ENCODE measurements around the gene CC2D2B. TPM values are rescaled to one million over a fixed set of nuclear protein-coding genes. Genes with fewer than 3 reads are reported as not detected.
A peak's percentile ranks its signal among the peaks of the same experiment; 100 is the strongest.
"Not testable (repeated sequence)": the region's sequence is repeated elsewhere in the genome, so short reads cannot be mapped to it uniquely, and the experiment has no call there.

Gene CC2D2B
- total RNA-seq, 1 donor from 2014 or later: 0.30 TPM

- Mint-ChIP-seq H3K4me1 (ENCODE audit: low read depth) (no peaks in the 10 kb centered on the region), H3K4me3 (ENCODE audit: unreplicated experiment) (no peak overlapping the region), H3K27ac (ENCODE audit: unreplicated experiment) (no peak overlapping the region), H3K27me3 (ENCODE audit: low read depth) (no peaks in the 10 kb centered on the region), H3K9me3 (ENCODE audit: low read depth) (no peaks in the 10 kb centered on the region), H3K36me3 (ENCODE audit: low read depth) (peaks cover 20% of the 10 kb centered on the region)
- no peak for TF ChIP-seq CTCF (IDR thresholded peaks at IDR 0.05)
- no peak for DNase-seq (ENCODE audit: low spot score)
These were observed 34.1 kb upstream of the CC2D2B start for GRCh38 chr10:95873651-95874050.

- not testable (repeated sequence) for H3K9me3 Mint-ChIP-seq (ENCODE audit: low read depth); H3K4me1 Mint-ChIP-seq (ENCODE audit: low read depth); H3K4me3 Mint-ChIP-seq (ENCODE audit: unreplicated experiment); H3K27ac Mint-ChIP-seq (ENCODE audit: unreplicated experiment); H3K27me3 Mint-ChIP-seq (ENCODE audit: low read depth); DNase-seq (ENCODE audit: low spot score)
- peaks cover 20% of the 10 kb centered on the region for H3K36me3 Mint-ChIP-seq (ENCODE audit: low read depth)
These were observed 33.0 kb upstream of the CC2D2B start for GRCh38 chr10:95874783-95875182.

- Mint-ChIP-seq H3K27me3 (ENCODE audit: low read depth) (no peaks in the 10 kb centered on the region), H3K9me3 (ENCODE audit: low read depth) (no peaks in the 10 kb centered on the region), H3K4me3 (ENCODE audit: unreplicated experiment) (no peak overlapping the region), H3K4me1 (ENCODE audit: low read depth) (peaks cover 21% of the 10 kb centered on the region), H3K36me3 (ENCODE audit: low read depth) (peaks cover 18% of the 10 kb centered on the region), H3K27ac (ENCODE audit: unreplicated experiment) (no peak overlapping the region)
- no peak for DNase-seq (ENCODE audit: low spot score)
- no peak for TF ChIP-seq CTCF (IDR thresholded peaks at IDR 0.05)
These were observed 31.0 kb upstream of the CC2D2B start for GRCh38 chr10:95876756-95877155.

- H3K27ac Mint-ChIP-seq (ENCODE audit: unreplicated experiment): no peak overlapping the region
- no peaks in the 10 kb centered on the region for H3K9me3 Mint-ChIP-seq (ENCODE audit: low read depth)
- no peak overlapping the region for H3K4me3 Mint-ChIP-seq (ENCODE audit: unreplicated experiment)
- peaks cover 22% of the 10 kb centered on the region for H3K4me1 Mint-ChIP-seq (ENCODE audit: low read depth)
- no peak for DNase-seq (ENCODE audit: low spot score)
- H3K36me3 Mint-ChIP-seq (ENCODE audit: low read depth): peaks cover 14% of the 10 kb centered on the region
- no peak for TF ChIP-seq CTCF (IDR thresholded peaks at IDR 0.05)
- no peaks in the 10 kb centered on the region for H3K27me3 Mint-ChIP-seq (ENCODE audit: low read depth)
These were observed 29.9 kb upstream of the CC2D2B start for GRCh38 chr10:95877881-95878280.

- DNase-seq (ENCODE audit: low spot score): no peak
- peaks cover 2% of the 10 kb centered on the region for H3K36me3 Mint-ChIP-seq (ENCODE audit: low read depth)
- no peaks in the 10 kb centered on the region for H3K9me3 Mint-ChIP-seq (ENCODE audit: low read depth)
- peaks cover 22% of the 10 kb centered on the region for H3K4me1 Mint-ChIP-seq (ENCODE audit: low read depth)
- peak overlapping the region; percentile 64 for H3K27ac Mint-ChIP-seq (ENCODE audit: unreplicated experiment)
- H3K27me3 Mint-ChIP-seq (ENCODE audit: low read depth): no peaks in the 10 kb centered on the region
- TF ChIP-seq CTCF (IDR thresholded peaks at IDR 0.05): no peak
- H3K4me3 Mint-ChIP-seq (ENCODE audit: unreplicated experiment): no peak overlapping the region
These were observed 27.1 kb upstream of the CC2D2B start for GRCh38 chr10:95880704-95881103.

GRCh38 chr10:95881316-95881715 is 26.5 kb upstream of the CC2D2B start:
- Mint-ChIP-seq H3K4me3 (ENCODE audit: unreplicated experiment) (no peak overlapping the region), H3K36me3 (ENCODE audit: low read depth) (peaks cover 1% of the 10 kb centered on the region), H3K27me3 (ENCODE audit: low read depth) (no peaks in the 10 kb centered on the region), H3K9me3 (ENCODE audit: low read depth) (no peaks in the 10 kb centered on the region), H3K4me1 (ENCODE audit: low read depth) (peaks cover 22% of the 10 kb centered on the region), H3K27ac (ENCODE audit: unreplicated experiment) (peak overlapping the region; percentile 77)
- no peak for DNase-seq (ENCODE audit: low spot score)
- TF ChIP-seq CTCF (IDR thresholded peaks at IDR 0.05): no peak

Measured in chondrocyte (in vitro differentiated cells).